ENCODE results near the gene CFAP251.
A peak's percentile ranks its signal among the peaks of the same experiment; 100 is the strongest.

Gene CFAP251

DNA sequence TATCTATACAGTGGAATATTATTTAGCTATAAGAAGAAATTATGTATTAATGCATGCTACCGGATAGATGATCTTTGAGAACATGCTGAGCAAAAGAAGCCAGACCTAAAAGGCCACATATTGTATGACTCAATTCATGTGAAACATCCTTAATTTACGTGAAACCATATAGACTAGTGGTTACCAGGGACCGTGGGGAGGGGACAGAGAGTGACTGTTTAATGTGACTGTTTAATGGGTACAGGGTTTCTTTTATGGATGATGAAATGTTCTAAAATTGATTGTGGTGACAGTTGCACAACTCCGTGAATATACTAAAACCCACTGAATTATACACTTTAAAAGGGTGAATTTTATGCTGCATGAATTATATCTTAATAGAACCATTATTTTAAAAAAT lies 94.7 kb downstream of the CFAP251 start:
- in situ Hi-C loops (cut with HindIII; ENCODE audit: low sequenced_read_pairs), result no loop called here
- TF ChIP-seq, protein P1, sequence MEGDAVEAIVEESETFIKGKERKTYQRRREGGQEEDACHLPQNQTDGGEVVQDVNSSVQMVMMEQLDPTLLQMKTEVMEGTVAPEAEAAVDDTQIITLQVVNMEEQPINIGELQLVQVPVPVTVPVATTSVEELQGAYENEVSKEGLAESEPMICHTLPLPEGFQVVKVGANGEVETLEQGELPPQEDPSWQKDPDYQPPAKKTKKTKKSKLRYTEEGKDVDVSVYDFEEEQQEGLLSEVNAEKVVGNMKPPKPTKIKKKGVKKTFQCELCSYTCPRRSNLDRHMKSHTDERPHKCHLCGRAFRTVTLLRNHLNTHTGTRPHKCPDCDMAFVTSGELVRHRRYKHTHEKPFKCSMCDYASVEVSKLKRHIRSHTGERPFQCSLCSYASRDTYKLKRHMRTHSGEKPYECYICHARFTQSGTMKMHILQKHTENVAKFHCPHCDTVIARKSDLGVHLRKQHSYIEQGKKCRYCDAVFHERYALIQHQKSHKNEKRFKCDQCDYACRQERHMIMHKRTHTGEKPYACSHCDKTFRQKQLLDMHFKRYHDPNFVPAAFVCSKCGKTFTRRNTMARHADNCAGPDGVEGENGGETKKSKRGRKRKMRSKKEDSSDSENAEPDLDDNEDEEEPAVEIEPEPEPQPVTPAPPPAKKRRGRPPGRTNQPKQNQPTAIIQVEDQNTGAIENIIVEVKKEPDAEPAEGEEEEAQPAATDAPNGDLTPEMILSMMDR (IDR thresholded peaks at IDR 0.05; ENCODE audit: low read depth, low read length), result no peak
- no peak overlapping the region for H3K4me3 ChIP-seq (ENCODE audit: low read depth, low read length)

GRCh38 chr12:122013791-122014590 lies 95.6 kb downstream of the CFAP251 start:
- no peak overlapping the region for H3K4me3 ChIP-seq (ENCODE audit: low read depth, low read length)
- DNase-seq (ENCODE audit: low read depth, low spot score), result no peak
- TF ChIP-seq, protein P1 (IDR thresholded peaks at IDR 0.05; ENCODE audit: low read depth, low read length), result no peak
- in situ Hi-C loops (cut with HindIII; ENCODE audit: low sequenced_read_pairs), result no loop called here

More for the DNA sequence above, 94.7 kb downstream of the CFAP251 start:
- no peak for DNase-seq (ENCODE audit: low read depth, low spot score)

DNA sequence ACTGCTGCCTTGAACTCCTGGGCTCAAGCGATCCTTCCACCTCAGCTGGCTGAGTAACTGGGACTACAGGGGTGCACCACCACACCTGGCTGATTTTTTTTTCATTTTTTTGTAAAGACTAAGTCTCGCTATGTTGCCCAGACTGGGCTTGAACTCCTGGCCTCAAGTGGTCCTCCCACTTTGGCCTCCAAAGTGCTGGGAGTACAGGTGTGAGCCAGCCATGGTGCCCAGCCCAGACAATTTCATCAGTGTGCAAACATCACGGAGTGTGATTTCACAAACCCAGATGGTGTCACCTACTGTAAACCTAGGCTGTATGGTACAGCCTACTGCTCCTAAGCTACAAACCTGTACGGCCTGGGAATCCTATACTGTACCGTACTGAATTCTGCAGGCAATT lies 96.4 kb downstream of the CFAP251 start:
- H3K4me3 ChIP-seq (ENCODE audit: low read depth, low read length), result no peak overlapping the region
- TF ChIP-seq, protein P1 (IDR thresholded peaks at IDR 0.05; ENCODE audit: low read depth, low read length), result no peak
- in situ Hi-C loops (cut with HindIII; ENCODE audit: low sequenced_read_pairs), result no loop called here
- no peak for DNase-seq (ENCODE audit: low read depth, low spot score)

DNA sequence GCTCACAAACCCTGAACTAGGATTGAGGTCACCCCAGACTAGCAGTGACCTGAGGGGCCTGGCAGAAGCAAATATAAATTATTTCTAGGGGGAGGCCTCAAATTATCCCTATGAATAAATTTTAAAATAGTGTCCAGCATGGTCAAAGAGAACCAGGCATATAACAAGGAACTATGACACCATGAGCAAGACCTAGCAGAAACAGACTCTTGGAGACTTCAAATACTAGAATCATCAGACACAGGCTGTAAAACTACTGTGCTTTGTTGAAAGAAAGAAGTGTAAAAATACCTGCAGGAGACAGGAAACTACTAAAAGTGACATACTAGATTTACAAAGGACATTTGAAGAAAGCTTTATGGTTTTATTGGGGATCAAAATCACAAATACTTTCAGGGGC lies 100.1 kb downstream of the CFAP251 start:
- in situ Hi-C loops (cut with HindIII; ENCODE audit: low sequenced_read_pairs), result no loop called here
- no peak for DNase-seq (ENCODE audit: low read depth, low spot score)

GRCh38 chr12:122018937-122019336 lies 100.5 kb downstream of the CFAP251 start:
- H3K4me3 ChIP-seq (ENCODE audit: low read depth, low read length), result no peak overlapping the region
- in situ Hi-C loops (cut with HindIII; ENCODE audit: low sequenced_read_pairs), result no loop called here
- TF ChIP-seq, protein P1 (IDR thresholded peaks at IDR 0.05; ENCODE audit: low read depth, low read length), result no peak
- no peak for DNase-seq (ENCODE audit: low read depth, low spot score)

More for the DNA sequence above, 100.1 kb downstream of the CFAP251 start:
- TF ChIP-seq, protein P1 (IDR thresholded peaks at IDR 0.05; ENCODE audit: low read depth, low read length), result no peak
- no peak overlapping the region for H3K4me3 ChIP-seq (ENCODE audit: low read depth, low read length)

DNA sequence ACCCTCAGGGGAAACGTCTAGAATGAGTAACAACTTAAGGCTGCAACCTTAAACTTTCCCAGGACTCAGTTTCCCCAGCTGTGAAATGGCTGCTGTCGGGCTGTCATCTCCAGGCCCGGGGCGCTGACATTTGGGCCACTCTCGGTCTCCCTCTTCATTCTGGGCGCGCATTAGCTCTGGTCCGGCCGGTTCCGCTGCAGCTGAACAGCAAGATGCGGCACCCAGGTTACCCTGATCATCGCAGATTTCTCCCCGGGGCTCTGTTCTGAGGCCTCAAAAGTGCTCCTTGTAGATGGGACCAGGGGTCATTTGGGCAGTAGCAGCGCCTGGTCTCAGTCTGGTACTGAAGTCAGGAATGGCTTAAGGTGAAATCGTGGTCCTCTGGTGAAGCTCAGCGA lies 102.4 kb downstream of the CFAP251 start:
- TF ChIP-seq, protein P1 (IDR thresholded peaks at IDR 0.05; ENCODE audit: low read depth, low read length), result no peak
- in situ Hi-C loops (cut with HindIII; ENCODE audit: low sequenced_read_pairs), result no loop called here
- DNase-seq (ENCODE audit: low read depth, low spot score), result no peak
- peak overlapping the region; percentile 52 for H3K4me3 ChIP-seq (ENCODE audit: low read depth, low read length)

All from astrocyte of the spinal cord (primary cell).